Rectal smooth muscle tissue (tissue), 1 donor: Measurements from ENCODE around the gene CAMK1G.

Experiments used
- H3K27ac ChIP-seq: one replicate; pipeline ENCODE4 v1.7.0; 2013; ENCODE audit warnings: low read depth, low read length, inconsistent platforms
- H3K27me3 ChIP-seq: one replicate; pipeline ENCODE4 v1.7.0; 2013; ENCODE audit warnings: low read length; ENCODE audit not compliant: control insufficient read depth, insufficient read depth
- H3K36me3 ChIP-seq: one replicate; pipeline ENCODE4 v1.7.0; 2013; ENCODE audit warnings: low read length; ENCODE audit not compliant: control insufficient read depth, insufficient read depth
- H3K4me1 ChIP-seq: one replicate; pipeline ENCODE4 v1.7.0; 2013; ENCODE audit warnings: low read length; ENCODE audit not compliant: control insufficient read depth, insufficient read depth
- H3K4me3 ChIP-seq: one replicate; pipeline ENCODE4 v1.7.0; 2013; ENCODE audit warnings: low read length
- H3K9ac ChIP-seq: one replicate; pipeline ENCODE4 v1.7.0; 2013; ENCODE audit warnings: low read length

Gene CAMK1G

DNA sequence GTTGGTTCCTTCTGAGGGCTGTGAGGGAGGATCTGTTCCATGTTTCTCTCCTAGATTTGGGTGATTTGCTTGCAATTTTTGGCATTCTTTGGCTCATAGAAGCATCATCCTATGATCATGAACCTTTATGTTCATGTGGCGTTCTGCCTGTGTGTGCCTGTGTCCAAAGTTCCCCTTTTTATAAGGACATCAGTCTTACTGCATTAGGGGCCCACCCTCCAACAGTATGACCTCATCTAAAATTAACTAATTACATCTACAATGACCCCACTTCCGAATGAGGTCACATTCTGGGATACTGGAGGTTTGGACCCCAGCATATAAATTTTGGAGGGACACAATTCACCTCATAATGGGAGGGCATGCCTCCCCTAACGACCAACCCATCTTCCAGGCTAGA lies 12.8 kb upstream of the CAMK1G start:
- Histone ChIP-seq H3K4me1 (no peaks in the 10 kb centered on the region), H3K4me3 (no peak overlapping the region), H3K36me3 (no peaks in the 10 kb centered on the region), H3K27ac (no peak overlapping the region), H3K9ac (no peak overlapping the region), H3K27me3 (no peaks in the 10 kb centered on the region)

DNA sequence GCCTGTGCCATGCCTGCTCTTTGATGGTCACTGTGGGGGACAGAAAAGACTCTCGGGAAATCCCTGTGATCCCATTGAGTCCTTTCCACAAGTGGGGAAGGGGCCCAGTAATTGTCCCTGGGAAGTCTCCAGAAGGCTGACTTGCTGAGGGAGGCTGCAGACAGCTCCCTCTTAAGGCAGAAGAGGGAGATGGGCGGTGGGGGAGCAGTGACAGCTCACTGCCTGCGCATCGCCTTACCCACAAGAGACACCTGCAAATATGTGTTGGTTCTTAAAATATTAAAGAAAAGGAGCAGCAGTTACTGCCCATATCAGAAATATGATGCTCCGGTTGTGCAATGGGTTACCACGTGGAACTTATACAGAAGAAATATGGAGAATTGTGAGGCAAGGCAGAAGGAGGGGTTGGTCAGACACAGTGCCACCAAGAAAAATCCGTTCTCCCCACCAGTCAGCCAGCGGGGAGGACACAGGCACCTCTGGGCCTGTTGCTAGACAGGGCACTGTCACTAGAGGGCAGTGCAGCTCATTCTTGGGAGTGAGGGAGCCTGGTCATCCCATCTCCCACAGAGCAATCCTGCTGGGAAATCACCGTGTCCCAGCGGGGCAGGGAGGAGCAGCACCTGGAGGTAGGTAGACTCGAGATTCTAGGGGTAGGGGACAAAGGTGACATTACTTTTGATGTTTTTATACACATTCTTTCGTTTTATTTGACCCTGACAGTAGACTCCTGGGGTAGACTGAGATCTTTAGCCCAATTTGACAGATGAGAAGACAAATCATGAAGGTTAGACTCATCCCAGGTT lies 6.9 kb upstream of the CAMK1G start:
- Histone ChIP-seq H3K4me3 (no peak overlapping the region), H3K27ac (no peak overlapping the region), H3K27me3 (peaks cover 3% of the 10 kb centered on the region), H3K36me3 (no peaks in the 10 kb centered on the region), H3K4me1 (no peaks in the 10 kb centered on the region), H3K9ac (no peak overlapping the region)

DNA sequence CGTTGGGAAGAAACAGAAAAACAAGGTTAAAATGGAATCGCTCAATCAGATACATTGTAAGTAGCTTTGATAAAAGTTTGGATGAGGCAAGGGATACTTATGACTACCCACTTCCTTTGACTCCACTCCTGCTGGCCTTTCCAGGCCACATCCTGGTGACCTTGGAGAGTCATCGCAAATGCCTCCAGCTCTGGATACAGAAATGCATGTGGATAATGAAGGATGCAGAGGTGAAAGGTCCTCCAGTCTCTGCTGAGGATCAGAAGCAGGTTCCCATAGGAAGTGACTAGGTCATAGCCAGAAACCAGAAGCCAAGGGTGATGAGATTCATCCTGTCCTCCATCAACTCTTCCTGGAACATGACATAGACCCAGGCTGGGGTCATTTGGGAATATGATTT lies 6.2 kb upstream of the CAMK1G start:
- H3K4me1 ChIP-seq, result no peaks in the 10 kb centered on the region
- peaks cover 3% of the 10 kb centered on the region for H3K27me3 ChIP-seq
- H3K27ac ChIP-seq, result no peak overlapping the region
- H3K9ac ChIP-seq, result no peak overlapping the region
- H3K36me3 ChIP-seq, result no peaks in the 10 kb centered on the region
- no peak overlapping the region for H3K4me3 ChIP-seq

DNA sequence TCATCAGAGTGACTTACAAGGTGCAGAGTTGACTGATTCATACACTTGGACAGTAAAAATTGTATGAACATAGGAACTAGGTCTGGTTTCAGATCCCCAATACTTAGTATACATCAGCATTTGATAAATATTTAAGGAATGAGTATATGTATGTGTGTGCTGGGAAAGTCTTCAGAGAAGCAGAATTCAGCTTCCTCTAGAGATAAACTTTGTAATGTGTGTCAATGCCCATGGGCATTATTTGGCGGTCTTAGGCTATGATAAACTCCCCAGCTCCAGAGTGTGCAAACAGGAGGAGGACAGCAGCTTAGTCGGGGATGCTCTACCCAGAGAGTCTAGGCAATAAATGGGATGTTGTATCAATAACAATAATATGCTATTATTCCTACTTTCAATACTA lies 2.9 kb upstream of the CAMK1G start:
- no peak overlapping the region for H3K9ac ChIP-seq
- H3K4me3 ChIP-seq, result no peak overlapping the region
- peaks cover 10% of the 10 kb centered on the region for H3K27me3 ChIP-seq

DNA sequence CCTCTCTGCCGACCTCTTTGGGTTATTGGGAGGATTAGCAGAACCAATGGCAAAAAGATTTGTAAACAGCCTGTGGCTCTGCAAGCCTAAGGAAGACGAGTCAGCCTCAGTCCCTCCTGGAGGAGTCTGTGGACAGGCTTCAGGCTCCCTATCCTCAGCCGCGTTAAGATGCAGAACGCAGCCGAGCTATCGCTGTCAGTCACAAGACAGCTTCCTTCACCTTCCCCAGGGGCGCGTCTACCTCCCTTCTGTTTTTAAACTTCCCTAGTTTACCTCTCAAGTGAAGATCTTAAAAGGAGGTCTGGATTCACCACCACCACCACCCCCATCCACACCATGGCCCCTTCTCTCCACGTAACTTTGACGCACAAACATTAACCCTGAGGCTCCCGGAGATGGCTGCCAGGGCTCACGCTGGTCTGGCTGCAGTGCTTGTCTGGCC lies 738 bp downstream of the CAMK1G start:
- Histone ChIP-seq H3K36me3 (no peaks in the 10 kb centered on the region), H3K4me1 (no peaks in the 10 kb centered on the region), H3K4me3 (no peak overlapping the region), H3K9ac (no peak overlapping the region), H3K27me3 (peaks cover 10% of the 10 kb centered on the region), H3K27ac (no peak overlapping the region)

More for the DNA sequence above, 2.9 kb upstream of the CAMK1G start:
- no peaks in the 10 kb centered on the region for H3K36me3 ChIP-seq
- H3K4me1 ChIP-seq, result no peaks in the 10 kb centered on the region
- H3K27ac ChIP-seq, result no peak overlapping the region

DNA sequence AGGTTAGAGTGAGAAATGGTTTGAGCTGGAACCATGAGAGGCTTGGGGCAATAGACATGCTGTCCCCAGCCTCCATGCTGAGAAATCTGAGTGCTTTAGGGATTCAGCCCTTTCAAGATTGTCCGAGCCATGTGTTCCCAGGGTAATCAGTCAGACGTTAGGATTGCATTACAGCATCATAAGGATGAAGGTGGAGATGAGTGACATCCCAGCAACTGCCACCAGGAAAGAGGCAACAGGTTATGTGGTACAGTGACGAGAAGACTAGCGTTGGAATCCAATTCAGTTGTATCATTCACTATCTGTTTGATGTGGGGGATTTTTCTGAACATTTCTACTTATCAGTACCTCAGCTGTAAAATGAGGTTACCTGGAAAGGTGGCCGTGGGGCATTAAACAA lies 1.7 kb downstream of the CAMK1G start:
- Histone ChIP-seq H3K36me3 (no peaks in the 10 kb centered on the region), H3K27me3 (peaks cover 8% of the 10 kb centered on the region), H3K27ac (no peak overlapping the region), H3K9ac (no peak overlapping the region), H3K4me3 (no peak overlapping the region), H3K4me1 (no peaks in the 10 kb centered on the region)

DNA sequence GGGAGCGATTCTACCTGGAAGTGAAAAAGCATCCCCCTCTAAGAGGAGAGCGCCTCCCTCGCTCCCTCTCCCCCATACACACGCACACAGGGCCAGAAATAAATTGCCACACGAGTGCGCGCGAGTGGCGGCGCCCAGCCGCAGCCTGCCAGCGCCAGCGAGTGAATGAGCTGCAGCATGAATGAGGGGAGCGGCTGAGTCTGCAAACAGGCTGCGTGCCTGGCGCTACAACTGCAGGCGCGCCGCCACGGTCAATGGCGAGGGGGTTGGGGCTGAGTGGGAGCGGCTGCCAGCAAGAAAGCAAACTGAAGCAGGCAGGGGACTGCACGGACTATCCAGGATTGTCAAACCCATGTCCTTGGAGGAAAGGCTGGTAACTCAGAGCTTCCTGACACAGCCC lies 2.2 kb downstream of the CAMK1G start:
- H3K27me3 ChIP-seq, result peaks cover 7% of the 10 kb centered on the region
- H3K9ac ChIP-seq, result no peak overlapping the region
- no peaks in the 10 kb centered on the region for H3K36me3 ChIP-seq
- no peak overlapping the region for H3K4me3 ChIP-seq
- no peaks in the 10 kb centered on the region for H3K4me1 ChIP-seq
- H3K27ac ChIP-seq, result no peak overlapping the region

DNA sequence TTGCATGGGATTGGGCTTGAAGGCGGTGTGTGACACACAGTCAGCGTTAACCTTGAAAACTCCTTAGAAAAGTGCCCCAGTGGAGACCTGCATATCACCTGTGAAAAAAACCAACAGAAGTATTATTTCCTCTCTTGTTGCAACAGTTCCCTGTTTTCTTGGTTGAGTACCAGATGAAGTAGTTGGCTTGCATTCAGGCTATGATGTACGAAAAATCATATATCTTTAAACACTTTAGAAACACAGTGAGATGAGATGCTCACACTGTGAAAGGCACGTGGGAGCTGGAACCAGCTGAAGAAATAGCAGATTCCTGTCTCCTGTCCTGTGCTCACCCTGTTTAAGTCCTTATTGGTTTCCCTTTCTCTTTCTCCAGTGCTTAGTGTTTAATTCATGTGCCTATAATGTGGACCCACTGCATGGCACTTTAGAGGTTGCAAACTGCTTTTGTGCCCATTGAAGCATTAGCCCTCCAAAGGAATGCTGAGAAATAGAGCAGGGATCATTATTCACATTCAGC lies 2.8 kb downstream of the CAMK1G start:
- Histone ChIP-seq H3K27me3 (peaks cover 7% of the 10 kb centered on the region), H3K27ac (no peak overlapping the region)

DNA sequence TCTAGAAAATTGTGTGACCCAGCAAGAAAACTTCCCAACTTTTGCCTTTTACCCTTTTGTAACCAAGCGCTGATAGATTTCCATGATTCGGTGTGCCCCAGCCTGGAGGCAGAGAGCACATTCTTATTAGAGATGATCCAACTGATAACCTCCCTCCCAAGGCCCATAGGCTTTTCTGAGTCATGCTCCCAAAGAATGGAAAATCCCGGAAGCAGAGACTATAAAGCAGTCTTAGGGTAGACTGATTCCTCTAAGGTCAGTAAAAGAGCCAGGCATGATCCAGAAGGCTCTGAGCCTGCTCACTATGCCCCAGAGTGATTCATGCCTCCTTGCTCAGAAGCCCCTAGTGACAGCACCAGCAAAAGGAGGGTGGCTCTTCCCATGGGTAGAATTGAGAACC lies 4.3 kb downstream of the CAMK1G start:
- H3K36me3 ChIP-seq, result no peaks in the 10 kb centered on the region
- H3K4me3 ChIP-seq, result no peak overlapping the region
- no peaks in the 10 kb centered on the region for H3K4me1 ChIP-seq
- H3K27me3 ChIP-seq, result peaks cover 7% of the 10 kb centered on the region
- H3K9ac ChIP-seq, result no peak overlapping the region
- H3K27ac ChIP-seq, result no peak overlapping the region

More for the DNA sequence above, 2.8 kb downstream of the CAMK1G start:
- Histone ChIP-seq H3K9ac (no peak overlapping the region), H3K4me3 (no peak overlapping the region), H3K36me3 (no peaks in the 10 kb centered on the region), H3K4me1 (no peaks in the 10 kb centered on the region)

DNA sequence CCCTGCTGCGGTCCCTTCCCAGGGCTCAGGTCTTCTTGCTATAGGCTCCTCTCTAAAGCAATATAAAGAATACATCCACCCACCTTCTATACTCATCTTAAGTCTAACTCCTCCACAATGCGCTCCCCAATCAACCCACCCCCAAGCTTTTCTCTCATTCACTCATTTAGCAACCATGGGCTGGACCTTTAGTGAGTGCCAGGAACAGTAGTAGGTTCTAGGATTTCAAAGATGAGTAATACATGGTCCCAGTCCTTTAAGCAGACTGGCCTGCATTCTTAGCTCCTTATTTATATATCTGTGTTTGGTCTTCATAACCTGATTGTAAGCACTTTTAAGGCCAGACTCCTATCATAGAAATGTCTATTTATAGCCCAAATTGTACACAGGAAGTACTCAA lies 5.9 kb downstream of the CAMK1G start:
- no peak overlapping the region for H3K4me3 ChIP-seq
- no peaks in the 10 kb centered on the region for H3K4me1 ChIP-seq
- no peaks in the 10 kb centered on the region for H3K36me3 ChIP-seq
- no peak overlapping the region for H3K9ac ChIP-seq
- no peak overlapping the region for H3K27ac ChIP-seq
- H3K27me3 ChIP-seq, result no peaks in the 10 kb centered on the region

DNA sequence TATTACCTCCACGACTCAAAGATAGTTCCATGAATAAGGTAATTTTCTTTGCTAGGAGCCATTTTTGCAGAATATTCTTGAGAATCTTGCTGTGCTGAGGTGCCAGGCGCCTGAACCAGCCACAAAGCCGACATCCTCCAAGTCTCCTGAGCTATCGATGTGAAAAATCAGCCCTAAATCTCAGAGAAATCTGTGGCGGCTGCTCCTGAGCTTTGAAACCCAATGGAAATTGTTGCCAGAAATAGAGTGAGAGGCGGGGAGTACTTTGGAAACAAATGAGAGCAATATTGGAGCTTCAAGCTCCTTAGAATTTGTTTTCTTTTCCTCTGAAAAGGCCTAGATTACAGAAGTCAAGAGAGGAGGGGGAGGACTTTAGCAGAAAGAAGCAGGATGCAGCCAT lies 6.3 kb downstream of the CAMK1G start:
- Histone ChIP-seq H3K4me3 (no peak overlapping the region), H3K9ac (no peak overlapping the region), H3K27me3 (no peaks in the 10 kb centered on the region), H3K36me3 (no peaks in the 10 kb centered on the region), H3K27ac (no peak overlapping the region), H3K4me1 (no peaks in the 10 kb centered on the region)

DNA sequence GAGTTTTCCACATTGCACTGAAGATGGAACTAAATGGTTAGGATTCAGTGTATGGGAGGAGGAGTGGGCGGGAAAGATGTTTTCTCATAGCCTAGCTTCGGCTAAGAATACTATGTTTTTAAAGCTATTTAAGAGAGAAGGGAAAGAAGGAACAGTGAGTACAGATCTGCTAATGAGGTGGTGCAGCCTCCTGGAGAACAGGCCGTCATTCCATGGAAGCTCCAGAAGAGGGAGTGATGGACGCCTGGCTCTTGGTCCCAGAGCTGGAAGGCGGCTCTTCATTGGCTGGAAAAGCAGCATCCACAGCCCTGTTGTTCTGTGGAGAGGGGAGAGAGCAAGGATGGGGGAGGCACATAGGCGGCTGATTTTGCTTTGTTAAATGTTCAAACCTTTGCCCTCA lies 6.9 kb downstream of the CAMK1G start:
- H3K27ac ChIP-seq, result no peak overlapping the region

DNA sequence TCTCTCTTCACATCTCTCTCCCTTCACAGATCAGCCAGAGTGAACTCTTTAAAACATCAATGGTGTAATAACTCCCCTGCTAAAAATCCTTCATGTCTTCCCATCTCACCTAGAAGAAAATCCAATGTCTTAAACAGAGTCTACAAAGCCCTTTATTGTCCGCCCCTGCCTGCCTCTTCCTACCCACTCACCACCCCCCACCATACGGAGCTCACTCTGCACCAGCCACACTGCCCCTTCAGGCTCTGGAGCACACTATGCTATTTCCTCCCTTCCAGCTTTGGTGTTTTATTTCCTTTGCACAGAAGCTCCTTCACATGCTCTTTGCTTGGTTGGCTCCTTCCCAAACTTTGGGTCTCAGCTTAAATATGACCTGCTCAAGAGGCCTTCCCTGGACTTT lies 10.2 kb downstream of the CAMK1G start:
- Histone ChIP-seq H3K27me3 (no peaks in the 10 kb centered on the region), H3K4me3 (no peak overlapping the region), H3K9ac (no peak overlapping the region), H3K27ac (no peak overlapping the region), H3K4me1 (no peaks in the 10 kb centered on the region), H3K36me3 (no peaks in the 10 kb centered on the region)

More for the DNA sequence above, 6.9 kb downstream of the CAMK1G start:
- no peaks in the 10 kb centered on the region for H3K36me3 ChIP-seq
- no peak overlapping the region for H3K9ac ChIP-seq
- H3K4me1 ChIP-seq, result no peaks in the 10 kb centered on the region
- no peaks in the 10 kb centered on the region for H3K27me3 ChIP-seq
- no peak overlapping the region for H3K4me3 ChIP-seq
